Activated naive CD8-positive, alpha-beta T cell (primary cell): ENCODE results near the gene CEP63.

ENCODE experiments used
- H3K27ac Mint-ChIP-seq: one replicate; pipeline ENCODE4 v1.8.0; 2021; ENCODE audit warnings: mixed read lengths
- H3K27me3 Mint-ChIP-seq: one replicate; pipeline ENCODE4 v1.8.0; 2021; ENCODE audit warnings: mixed read lengths
- H3K36me3 Mint-ChIP-seq: one replicate; pipeline ENCODE4 v1.8.0; 2021; ENCODE audit warnings: mixed read lengths
- H3K4me1 Mint-ChIP-seq: one replicate; pipeline ENCODE4 v1.8.0; 2021; ENCODE audit warnings: low read depth, mixed read lengths
- H3K4me3 Mint-ChIP-seq: one replicate; pipeline ENCODE4 v1.8.0; 2021; ENCODE audit warnings: mild to moderate bottlenecking, mixed read lengths
- H3K9me3 Mint-ChIP-seq: one replicate; pipeline ENCODE4 v1.8.0; 2021; ENCODE audit warnings: low read depth, mixed read lengths

The CEP63 gene

DNA sequence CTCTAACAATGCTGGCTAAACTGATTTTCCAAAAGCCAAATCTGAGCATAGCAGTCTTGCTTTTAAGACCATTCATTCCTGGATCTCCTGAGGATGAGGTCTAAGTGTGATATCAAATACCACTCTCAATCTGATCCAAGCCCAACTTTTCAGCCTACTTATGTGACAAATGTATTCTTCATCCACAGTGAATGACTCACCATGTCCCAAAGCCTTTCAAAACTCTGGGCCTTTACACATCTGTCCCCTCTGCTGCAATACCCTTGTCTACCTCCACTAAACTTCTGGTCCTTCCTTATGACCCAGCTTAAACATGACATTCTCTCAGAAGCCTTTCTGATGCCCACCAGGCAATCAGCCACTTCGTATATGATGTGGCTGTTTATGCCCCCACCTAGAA is 4.7 kb upstream of the CEP63 start:
- H3K4me3 Mint-ChIP-seq = no peak overlapping the region
- H3K4me1 Mint-ChIP-seq = peaks cover 26% of the 10 kb centered on the region
- no peaks in the 10 kb centered on the region for H3K27me3 Mint-ChIP-seq
- H3K36me3 Mint-ChIP-seq = peaks cover 2% of the 10 kb centered on the region
- H3K9me3 Mint-ChIP-seq = no peaks in the 10 kb centered on the region
- peak overlapping the region; percentile 69 for H3K27ac Mint-ChIP-seq

DNA sequence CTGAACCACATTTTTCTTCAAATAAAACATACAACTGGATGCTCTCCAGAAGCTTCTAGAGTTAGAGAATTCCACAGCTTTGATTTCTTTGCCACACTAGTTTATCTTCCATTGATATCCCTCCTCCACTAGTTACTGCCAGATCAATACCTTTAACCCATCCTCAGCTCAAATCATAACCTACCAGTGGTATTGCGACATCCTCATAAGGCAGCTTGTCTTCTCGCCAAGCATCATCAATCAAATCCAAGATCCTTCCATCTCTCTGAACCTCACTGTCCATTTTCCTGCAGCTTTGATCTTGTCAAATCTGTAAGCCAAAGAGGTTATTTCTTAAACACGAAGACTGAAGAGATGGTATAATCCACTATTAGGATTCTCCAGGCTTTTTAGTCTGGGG is 3.2 kb upstream of the CEP63 start:
- peak overlapping the region; percentile 71 for H3K27ac Mint-ChIP-seq
- H3K9me3 Mint-ChIP-seq = no peaks in the 10 kb centered on the region
- H3K27me3 Mint-ChIP-seq = no peaks in the 10 kb centered on the region
- no peaks in the 10 kb centered on the region for H3K36me3 Mint-ChIP-seq
- peaks cover 35% of the 10 kb centered on the region for H3K4me1 Mint-ChIP-seq
- H3K4me3 Mint-ChIP-seq = no peak overlapping the region

DNA sequence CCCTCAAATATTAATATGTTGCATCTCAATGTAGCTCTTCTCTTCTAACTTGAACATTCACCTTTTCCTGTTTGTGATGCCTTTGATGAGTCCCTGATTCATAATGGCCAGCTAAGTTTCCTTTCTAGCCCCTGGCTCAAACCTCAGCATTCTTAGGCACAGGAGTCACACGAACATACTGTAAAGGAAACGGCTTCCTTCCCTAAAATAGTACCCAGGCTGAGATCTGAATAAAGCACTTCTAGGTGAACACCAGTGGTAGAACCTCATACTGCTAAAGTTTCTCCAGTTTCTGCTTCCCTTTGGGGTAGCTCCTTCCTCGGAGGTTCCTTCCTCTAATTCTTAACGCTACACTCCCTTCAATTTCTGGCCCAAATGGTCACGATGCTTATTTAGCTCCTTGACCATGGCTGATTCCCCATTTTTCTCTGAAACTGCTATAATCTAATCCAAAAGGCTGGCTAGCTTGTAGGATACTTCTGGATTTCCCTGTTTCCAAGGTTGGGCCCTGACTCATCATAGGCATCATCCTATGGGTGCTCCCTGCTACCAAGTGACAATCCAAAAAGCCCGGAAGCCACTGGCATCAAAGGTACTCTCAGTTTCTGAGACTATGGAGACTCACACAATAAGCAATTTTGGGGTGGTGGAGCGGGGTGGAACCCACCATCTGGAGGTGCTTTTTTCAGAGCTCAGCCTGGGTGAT is 2.5 kb upstream of the CEP63 start:
- peak overlapping the region; percentile 71 for H3K27ac Mint-ChIP-seq
- H3K27me3 Mint-ChIP-seq = no peaks in the 10 kb centered on the region
- H3K36me3 Mint-ChIP-seq = no peaks in the 10 kb centered on the region
- H3K4me3 Mint-ChIP-seq = peak overlapping the region; percentile 94
- H3K4me1 Mint-ChIP-seq = peaks cover 43% of the 10 kb centered on the region
- no peaks in the 10 kb centered on the region for H3K9me3 Mint-ChIP-seq

DNA sequence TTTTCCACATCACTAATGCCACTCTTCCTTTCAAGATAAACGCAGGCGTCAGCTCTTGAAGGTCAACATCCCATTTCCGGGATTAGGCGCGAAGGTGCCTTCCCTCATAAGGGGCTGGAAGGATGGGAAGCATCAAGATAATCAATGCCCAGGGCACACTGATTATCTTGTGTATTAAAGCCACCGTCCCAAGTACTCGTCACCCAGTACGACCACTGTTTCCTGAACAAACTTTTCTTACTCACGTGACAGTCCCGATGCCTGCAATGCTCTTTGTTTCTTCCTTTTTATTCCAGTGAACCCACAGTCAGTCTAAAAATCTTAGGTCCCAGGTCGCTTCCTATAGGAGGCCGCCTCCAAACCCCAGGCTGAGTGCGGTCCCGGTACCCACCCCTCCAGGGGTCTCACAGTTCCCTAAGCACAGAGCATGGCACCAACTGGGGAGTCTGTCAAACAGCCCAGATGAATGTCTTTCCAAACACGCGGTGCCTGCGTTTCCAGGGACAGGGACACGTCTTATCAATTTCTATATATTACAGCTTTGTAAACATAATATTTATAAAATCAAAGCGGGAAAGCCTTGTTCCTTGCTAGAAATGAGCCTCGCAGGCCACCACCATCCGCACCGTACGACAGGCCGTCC is 661 bp upstream of the CEP63 start:
- H3K27me3 Mint-ChIP-seq = no peaks in the 10 kb centered on the region
- no peaks in the 10 kb centered on the region for H3K9me3 Mint-ChIP-seq
- H3K36me3 Mint-ChIP-seq = no peaks in the 10 kb centered on the region
- peaks cover 55% of the 10 kb centered on the region for H3K4me1 Mint-ChIP-seq
- peak overlapping the region; percentile 94 for H3K4me3 Mint-ChIP-seq
- H3K27ac Mint-ChIP-seq = peak overlapping the region; percentile 99

DNA sequence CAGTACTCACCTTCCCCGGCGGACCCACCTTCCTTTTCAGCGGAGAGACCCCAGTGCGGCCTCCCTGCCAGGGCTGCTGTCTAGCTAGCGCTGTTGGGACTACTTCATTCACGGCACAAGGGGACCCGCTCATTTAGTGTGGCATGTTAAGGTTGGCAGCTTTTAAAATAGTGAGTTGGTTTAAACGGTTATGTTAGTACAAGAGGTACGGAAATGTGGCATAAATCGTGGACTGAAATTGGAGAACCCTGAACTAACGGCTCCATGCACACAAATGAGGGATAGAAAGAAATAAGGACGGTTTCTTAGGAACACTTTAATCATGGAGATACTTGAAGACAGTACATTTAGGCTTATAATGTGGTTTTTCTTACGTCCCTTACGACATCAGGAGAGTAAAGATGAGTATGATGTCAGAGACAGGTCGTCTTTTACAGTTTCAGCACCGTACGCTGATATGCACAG is 752 bp downstream of the CEP63 start:
- Mint-ChIP-seq H3K9me3 (no peaks in the 10 kb centered on the region), H3K4me1 (peaks cover 64% of the 10 kb centered on the region), H3K27me3 (no peaks in the 10 kb centered on the region), H3K27ac (peak overlapping the region; percentile 99), H3K36me3 (no peaks in the 10 kb centered on the region), H3K4me3 (peak overlapping the region; percentile 94)

DNA sequence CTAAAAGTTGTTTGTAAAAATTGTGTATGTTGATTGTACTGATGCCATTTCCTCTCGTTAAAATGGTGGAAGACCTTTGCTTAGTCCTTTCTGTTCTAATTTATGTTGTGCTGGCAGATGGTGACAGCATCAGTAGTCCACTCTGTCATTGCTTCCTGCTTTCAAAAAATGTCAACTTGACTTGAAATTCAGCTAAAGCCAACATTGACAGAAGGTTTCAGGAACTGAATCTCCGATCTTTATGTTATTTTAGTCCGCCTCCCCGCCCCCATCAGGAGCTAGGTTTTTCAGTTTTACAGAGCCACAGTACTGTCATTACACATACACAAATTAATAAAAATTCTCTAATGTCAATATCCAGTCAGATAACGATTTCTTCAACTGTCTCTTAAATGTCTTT is 1.5 kb downstream of the CEP63 start:
- H3K4me1 Mint-ChIP-seq = peaks cover 66% of the 10 kb centered on the region
- H3K9me3 Mint-ChIP-seq = no peaks in the 10 kb centered on the region
- no peaks in the 10 kb centered on the region for H3K27me3 Mint-ChIP-seq
- H3K4me3 Mint-ChIP-seq = peak overlapping the region; percentile 94
- no peaks in the 10 kb centered on the region for H3K36me3 Mint-ChIP-seq
- peak overlapping the region; percentile 77 for H3K27ac Mint-ChIP-seq

DNA sequence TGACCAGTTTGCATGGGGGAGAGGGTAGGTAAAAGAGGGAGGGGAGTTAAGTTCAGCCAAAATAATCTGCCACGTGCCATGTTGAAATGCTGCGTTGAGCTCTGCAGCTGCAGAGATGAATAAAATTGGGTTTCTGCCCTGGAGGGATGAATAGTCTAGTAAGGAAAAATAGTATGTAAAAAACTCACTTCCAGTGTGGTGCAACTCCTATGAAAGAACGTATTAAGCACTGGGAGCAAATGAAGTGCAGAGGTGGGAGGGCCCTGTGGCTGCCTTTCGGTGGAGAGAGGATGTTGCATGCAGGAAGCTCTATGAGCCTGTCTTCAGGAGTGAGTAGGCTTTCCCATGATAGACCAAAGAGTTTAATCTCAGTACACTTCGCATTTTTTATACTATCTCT is 8.6 kb downstream of the CEP63 start:
- H3K27me3 Mint-ChIP-seq = no peaks in the 10 kb centered on the region
- no peak overlapping the region for H3K27ac Mint-ChIP-seq
- no peak overlapping the region for H3K4me3 Mint-ChIP-seq
- H3K36me3 Mint-ChIP-seq = peaks cover 26% of the 10 kb centered on the region
- peaks cover 73% of the 10 kb centered on the region for H3K4me1 Mint-ChIP-seq
- no peaks in the 10 kb centered on the region for H3K9me3 Mint-ChIP-seq

DNA sequence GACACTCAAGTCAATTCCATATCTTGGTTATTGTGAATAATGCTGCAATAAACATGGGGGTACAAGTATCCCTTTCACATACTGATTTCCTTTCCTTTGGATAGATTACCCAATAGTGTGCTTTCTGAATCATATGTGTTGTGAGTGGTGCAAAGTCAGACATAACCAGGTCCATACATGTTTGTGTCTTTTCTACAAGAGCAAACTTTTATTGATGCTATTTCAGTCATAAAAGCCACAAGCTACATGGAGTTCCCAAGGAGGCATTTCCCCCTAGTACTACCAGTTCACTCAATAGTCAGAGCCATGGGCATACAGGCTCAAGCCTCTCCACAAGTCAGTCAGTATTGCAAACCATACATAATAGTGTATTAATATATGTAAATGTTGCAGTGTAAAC is 10.1 kb downstream of the CEP63 start:
- Mint-ChIP-seq H3K4me3 (no peak overlapping the region), H3K4me1 (peaks cover 74% of the 10 kb centered on the region), H3K9me3 (no peaks in the 10 kb centered on the region), H3K27ac (no peak overlapping the region), H3K36me3 (peaks cover 36% of the 10 kb centered on the region), H3K27me3 (no peaks in the 10 kb centered on the region)

DNA sequence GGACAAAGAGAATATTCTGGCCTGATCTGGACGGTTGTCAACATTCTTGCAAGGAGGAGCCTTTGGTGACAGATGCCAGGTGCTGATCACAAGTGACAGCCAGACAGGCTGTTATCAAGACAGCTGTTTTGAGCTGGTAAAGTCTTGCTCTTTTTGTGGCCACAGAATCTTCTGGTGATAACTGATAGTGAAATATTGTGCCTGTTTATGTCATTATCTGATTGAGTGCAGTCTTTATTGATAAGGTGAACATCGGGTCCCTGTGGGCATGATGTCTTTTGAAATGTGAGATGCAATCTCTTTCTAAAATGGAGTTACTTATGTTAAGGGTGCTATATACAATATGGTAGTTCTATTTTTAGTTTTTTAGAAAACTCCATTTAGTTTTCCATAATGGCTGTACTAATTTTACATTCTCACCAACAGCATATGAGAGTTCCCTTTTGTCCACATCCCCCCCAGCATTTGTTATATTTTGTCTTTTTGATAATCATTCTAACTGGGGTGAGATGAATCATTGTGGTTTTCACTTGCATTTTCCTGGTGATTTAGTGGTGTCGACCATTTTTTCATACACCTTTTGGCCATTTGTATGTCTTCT is 10.7 kb downstream of the CEP63 start:
- Mint-ChIP-seq H3K27ac (no peak overlapping the region), H3K4me3 (no peak overlapping the region), H3K27me3 (no peaks in the 10 kb centered on the region), H3K4me1 (peaks cover 73% of the 10 kb centered on the region), H3K9me3 (no peaks in the 10 kb centered on the region), H3K36me3 (peaks cover 40% of the 10 kb centered on the region)

DNA sequence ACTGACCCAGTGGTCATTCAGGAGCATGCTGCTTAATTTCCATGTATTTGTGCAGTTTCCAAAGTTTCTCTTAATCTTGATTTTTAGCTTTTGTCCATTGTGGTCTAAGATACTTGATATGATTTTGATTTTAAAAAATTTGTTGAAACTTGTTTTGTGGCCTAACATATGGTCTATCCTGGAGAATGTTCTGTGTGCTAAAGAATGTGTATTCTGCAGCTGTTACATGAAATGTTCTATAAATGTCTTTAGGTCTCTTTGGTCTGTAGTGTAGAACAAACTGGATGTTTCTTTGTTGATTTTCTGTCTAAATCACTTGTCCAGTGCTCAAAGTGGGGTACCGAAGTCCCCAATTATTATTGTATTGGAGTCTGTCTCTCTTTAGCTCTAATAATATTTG is 17.4 kb downstream of the CEP63 start:
- H3K4me3 Mint-ChIP-seq = no peak overlapping the region
- peaks cover 33% of the 10 kb centered on the region for H3K9me3 Mint-ChIP-seq
- H3K27me3 Mint-ChIP-seq = no peaks in the 10 kb centered on the region
- H3K27ac Mint-ChIP-seq = no peak overlapping the region
- peaks cover 52% of the 10 kb centered on the region for H3K4me1 Mint-ChIP-seq
- peaks cover 66% of the 10 kb centered on the region for H3K36me3 Mint-ChIP-seq

DNA sequence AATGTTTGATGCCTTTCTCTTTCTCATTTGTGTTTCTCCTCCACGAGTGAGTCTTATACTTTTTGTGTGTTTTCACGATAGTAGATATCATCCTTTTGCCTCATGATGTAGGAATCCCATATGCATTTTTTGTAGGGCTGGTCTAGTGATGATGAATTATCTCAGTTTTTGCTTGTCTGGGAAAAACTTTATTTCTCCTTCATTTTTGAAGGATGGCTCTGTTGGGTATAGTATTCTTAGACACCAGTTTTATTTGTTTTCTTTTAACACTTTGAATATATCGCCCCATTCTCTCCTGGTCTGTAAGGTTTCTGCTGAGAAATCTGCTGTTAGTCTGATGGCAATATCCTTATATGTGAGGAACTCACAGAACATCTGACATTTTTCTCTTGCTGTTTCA is 18.3 kb downstream of the CEP63 start:
- H3K27me3 Mint-ChIP-seq = no peaks in the 10 kb centered on the region
- H3K4me1 Mint-ChIP-seq = peaks cover 43% of the 10 kb centered on the region
- H3K9me3 Mint-ChIP-seq = peaks cover 33% of the 10 kb centered on the region
- H3K36me3 Mint-ChIP-seq = peaks cover 67% of the 10 kb centered on the region
- H3K4me3 Mint-ChIP-seq = no peak overlapping the region
- no peak overlapping the region for H3K27ac Mint-ChIP-seq

DNA sequence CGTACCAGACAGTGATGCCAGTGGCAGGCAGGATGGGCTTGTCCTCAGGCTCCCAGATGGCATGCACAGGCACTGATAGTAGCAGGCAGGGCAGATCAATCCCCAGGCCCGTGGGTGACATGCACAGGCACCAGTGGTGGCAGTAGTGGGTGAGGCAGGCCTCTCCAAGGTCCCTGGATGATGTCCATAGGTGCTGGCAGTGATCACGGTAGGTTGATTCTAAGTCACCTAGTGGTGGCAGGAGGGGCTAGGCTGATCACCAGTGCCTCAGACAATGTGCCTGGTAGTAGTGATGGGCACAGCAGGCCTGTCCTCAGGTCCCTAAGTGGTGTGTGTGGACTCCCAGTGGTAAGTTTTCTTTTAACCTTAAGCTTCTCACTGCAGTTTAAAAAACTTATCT is 19.6 kb downstream of the CEP63 start:
- Mint-ChIP-seq H3K9me3 (peaks cover 33% of the 10 kb centered on the region), H3K4me3 (no peak overlapping the region), H3K36me3 (peaks cover 68% of the 10 kb centered on the region), H3K27me3 (no peaks in the 10 kb centered on the region), H3K4me1 (peaks cover 39% of the 10 kb centered on the region), H3K27ac (no peak overlapping the region)

DNA sequence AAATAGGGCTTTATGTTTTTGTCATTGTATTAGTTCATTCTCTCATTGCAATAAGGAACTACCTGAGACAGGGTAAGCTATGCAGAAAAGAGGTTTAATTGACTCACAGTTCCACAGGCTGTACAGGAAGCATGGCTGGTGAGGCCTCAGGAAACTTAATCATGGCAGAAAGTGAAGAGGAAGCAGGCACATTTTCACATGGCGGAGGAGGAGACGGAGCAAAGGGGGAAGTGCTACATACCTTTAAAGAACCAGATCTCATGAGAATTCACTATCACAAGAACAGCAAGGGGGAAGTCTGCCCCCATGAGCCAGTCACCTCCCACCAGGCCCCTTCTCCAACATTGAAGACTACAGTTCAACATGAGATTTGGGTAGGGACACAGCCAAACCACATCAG is 25.6 kb downstream of the CEP63 start:
- Mint-ChIP-seq H3K27ac (no peak overlapping the region), H3K4me1 (peaks cover 8% of the 10 kb centered on the region), H3K9me3 (peaks cover 10% of the 10 kb centered on the region), H3K4me3 (no peak overlapping the region), H3K27me3 (no peaks in the 10 kb centered on the region), H3K36me3 (peaks cover 44% of the 10 kb centered on the region)

DNA sequence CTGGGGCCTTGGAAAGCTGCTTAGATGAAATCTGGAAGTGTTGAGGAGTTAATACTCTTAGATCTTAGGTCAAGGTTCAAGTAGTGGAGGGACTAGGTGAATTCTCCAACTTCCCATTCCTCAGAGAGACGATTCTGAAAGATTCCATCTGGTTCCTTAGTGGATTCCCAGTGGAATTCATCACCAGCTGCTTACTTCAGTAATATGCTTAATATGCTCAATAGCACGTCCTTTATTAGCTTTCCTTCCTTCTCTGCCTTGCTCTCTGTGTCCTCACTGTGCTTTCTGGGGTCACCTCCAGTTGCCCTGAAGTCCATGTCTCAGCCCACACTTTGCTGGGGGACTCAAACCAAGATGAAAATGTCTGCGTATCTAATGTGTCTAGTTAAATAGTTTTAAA is 31.0 kb downstream of the CEP63 start:
- no peak overlapping the region for H3K27ac Mint-ChIP-seq
- no peak overlapping the region for H3K4me3 Mint-ChIP-seq
- H3K36me3 Mint-ChIP-seq = peaks cover 39% of the 10 kb centered on the region

DNA sequence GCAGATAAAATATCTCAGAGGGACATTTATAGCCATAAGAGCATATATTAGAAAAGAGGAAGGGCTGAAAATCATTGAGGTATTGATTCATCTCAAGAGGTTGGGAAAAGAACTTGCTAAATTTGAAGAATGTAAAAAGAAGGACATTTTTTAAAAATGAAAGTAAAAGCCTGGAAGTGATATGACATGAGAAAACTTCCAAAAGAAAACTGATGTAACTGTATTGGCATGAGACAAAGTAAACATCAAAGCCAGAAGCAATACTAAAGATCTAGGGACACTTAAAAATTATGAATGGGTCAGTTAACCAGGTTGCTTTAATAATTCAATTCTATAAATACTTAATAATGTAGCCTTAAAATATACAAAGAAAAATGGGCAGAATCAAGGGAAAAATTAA is 31.9 kb downstream of the CEP63 start:
- peaks cover 46% of the 10 kb centered on the region for H3K36me3 Mint-ChIP-seq
- H3K4me3 Mint-ChIP-seq = no peak overlapping the region
- no peak overlapping the region for H3K27ac Mint-ChIP-seq
- no peaks in the 10 kb centered on the region for H3K27me3 Mint-ChIP-seq
- peaks cover 9% of the 10 kb centered on the region for H3K4me1 Mint-ChIP-seq
- H3K9me3 Mint-ChIP-seq = peaks cover 29% of the 10 kb centered on the region

More for the DNA sequence above, 31.0 kb downstream of the CEP63 start:
- H3K4me1 Mint-ChIP-seq = peaks cover 9% of the 10 kb centered on the region
- no peaks in the 10 kb centered on the region for H3K27me3 Mint-ChIP-seq
- peaks cover 23% of the 10 kb centered on the region for H3K9me3 Mint-ChIP-seq
